Measurements from ENCODE around the gene HCN4. TPM values are rescaled to one million over a fixed set of nuclear protein-coding genes. Genes with fewer than 3 reads are reported as not detected.

HCN4 gene
- total and polyA plus RNA-seq, 2 of the 8 experiments (the other 6 are each of a cell fraction or from before 2014, with no cell fraction given), result 3.7 to 8.5 TPM

DNA sequence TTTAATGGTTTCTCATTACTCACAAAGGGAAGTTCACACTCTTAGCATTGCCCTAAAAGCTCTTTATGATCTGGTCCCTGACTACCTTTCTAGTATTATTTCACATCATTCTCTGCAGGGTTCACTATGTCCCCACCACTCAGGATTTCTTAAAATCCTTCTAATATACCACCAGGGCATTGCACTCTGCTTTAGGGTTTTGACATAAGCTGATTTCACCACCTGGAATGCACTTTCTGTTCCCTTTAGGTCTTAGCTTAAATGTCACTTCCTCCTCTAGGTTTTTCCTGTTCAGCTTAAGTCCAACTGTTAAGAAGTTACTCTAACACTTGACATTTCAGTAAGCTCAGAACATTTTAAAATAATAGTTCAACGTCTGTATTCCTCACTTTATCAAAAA lies 81.7 kb downstream of the HCN4 start:
- no peak overlapping the region for H3K27ac ChIP-seq (ENCODE audit: low read depth, low read length)
- no peak overlapping the region for H2BK5ac ChIP-seq (ENCODE audit: low read depth, low read length)
- no peak overlapping the region for H4K5ac ChIP-seq (ENCODE audit: insufficient read length, low read depth, low read length)
- POLR2A ChIA-PET (ENCODE audit: partially characterized antibody), result no interaction called here
- H3K79me1 ChIP-seq (ENCODE audit: low read depth, low read length), result no peaks in the 10 kb centered on the region
- H2BK12ac ChIP-seq (ENCODE audit: low read depth, low read length), result no peak overlapping the region
- H4K8ac ChIP-seq (ENCODE audit: extremely low read depth, insufficient read depth, low read length), result no peak overlapping the region
- TF ChIP-seq SP2 (IDR thresholded peaks at IDR 0.05; ENCODE audit: low read length) (no peak), SP1 (IDR thresholded peaks at IDR 0.05; ENCODE audit: low read depth, low read length) (no peak), RNF2 (IDR thresholded peaks at IDR 0.05; ENCODE audit: borderline replicate concordance, low read depth, low read length, missing control alignments, poor library complexity, severe bottlenecking) (no peak), POU5F1 (IDR thresholded peaks at IDR 0.05; ENCODE audit: low read depth, low read length) (no peak), RAD21 (IDR thresholded peaks at IDR 0.05 in 1 of 2, conservative IDR thresholded peaks at IDR 0.05 in 1 of 2; ENCODE audit: low read depth in 2 of 2, low read length in 2 of 2) (no peak), ASH2L (IDR thresholded peaks at IDR 0.05; ENCODE audit: low read length) (no peak), SUZ12 (IDR thresholded peaks at IDR 0.05; ENCODE audit: low read length) (no peak), SIN3A (conservative IDR thresholded peaks at IDR 0.05 in 1 of 2, IDR thresholded peaks at IDR 0.05 in 1 of 2; ENCODE audit: low read depth in 1 of 2, low read length in 2 of 2) (no peak), EGR1 (IDR thresholded peaks at IDR 0.05; ENCODE audit: borderline replicate concordance, low read depth, low read length) (no peak), TBP (IDR thresholded peaks at IDR 0.05; ENCODE audit: low read depth, low read length) (no peak), CBX8 (IDR thresholded peaks at IDR 0.05; ENCODE audit: borderline replicate concordance, low read depth, low read length) (no peak), TAF1 (IDR thresholded peaks at IDR 0.05; ENCODE audit: low read depth, low read length) (no peak)
- TF ChIP-seq, protein P1, sequence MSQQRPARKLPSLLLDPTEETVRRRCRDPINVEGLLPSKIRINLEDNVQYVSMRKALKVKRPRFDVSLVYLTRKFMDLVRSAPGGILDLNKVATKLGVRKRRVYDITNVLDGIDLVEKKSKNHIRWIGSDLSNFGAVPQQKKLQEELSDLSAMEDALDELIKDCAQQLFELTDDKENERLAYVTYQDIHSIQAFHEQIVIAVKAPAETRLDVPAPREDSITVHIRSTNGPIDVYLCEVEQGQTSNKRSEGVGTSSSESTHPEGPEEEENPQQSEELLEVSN (IDR thresholded peaks at IDR 0.05), result no peak
- CTCF ChIA-PET (ENCODE audit: partially characterized antibody), result interaction anchor here (0.8 to 1.0 kb wide), 2 partner anchors 11 to 43 kb away, joined by 3 to 4 read pairs; no protein-coding TSS in a partner anchor
- peaks cover 0 to 2% of the 10 kb centered on the region in 2 experiments for H4K20me1 ChIP-seq (replicated peaks in 1 of 2; ENCODE audit: control insufficient read depth in 1 of 2, insufficient read depth in 2 of 2, low read length in 2 of 2)
- DNase-seq (ENCODE audit: low read depth in 1 of 2, low spot score in 2 of 2), result no peak
- H3K79me2 ChIP-seq (ENCODE audit: control insufficient read depth in 1 of 2, insufficient read depth in 2 of 2, low read length in 2 of 2), result no peaks in the 10 kb centered on the region
- no peak overlapping the region for H3K4ac ChIP-seq (replicated peaks; ENCODE audit: insufficient read length, low read depth, low read length)
- WGBS, 2 experiments (ENCODE audit: extremely low coverage in 1 of 2, insufficient coverage in 1 of 2, insufficient read length in 1 of 2, insufficient replicate concordance in 2 of 2, low coverage in 1 of 2, low lambda C conversion rate in 2 of 2, missing lambda C conversion rate in 1 of 2), result 76% methylated on average over 1 of the region's 1 CpG; no CpG with 5 or more reads in 1 of the 2 experiments
- H3K27me3 ChIP-seq (replicated peaks in 1 of 4; ENCODE audit: control insufficient read depth in 3 of 4, extremely low read depth in 1 of 4, insufficient read depth in 3 of 4, low read length in 3 of 4), result no peaks in the 10 kb centered on the region
- no peak overlapping the region for H2BK15ac ChIP-seq (ENCODE audit: low read length)
- H2BK120ac ChIP-seq (replicated peaks; ENCODE audit: low read depth, low read length), result no peak overlapping the region
- no peak for FAIRE-seq
- no peak overlapping the region for H2AK5ac ChIP-seq (ENCODE audit: low read depth, low read length)
- H3K4me2 ChIP-seq (ENCODE audit: insufficient read depth in 1 of 2, low read depth in 2 of 2, low read length in 2 of 2), result no peak overlapping the region
- no peak overlapping the region for H3K14ac ChIP-seq (ENCODE audit: insufficient read length)
- H3K23me2 ChIP-seq (ENCODE audit: low read depth, low read length), result no peaks in the 10 kb centered on the region
- H3K56ac ChIP-seq (replicated peaks; ENCODE audit: insufficient read length, low read depth, low read length), result no peak overlapping the region
- H3K18ac ChIP-seq (ENCODE audit: extremely low read depth, low read length), result no peak overlapping the region
- no peak overlapping the region for H3K4me3 ChIP-seq (ENCODE audit: extremely low read depth in 1 of 4, insufficient read depth in 2 of 4, low read depth in 3 of 4, low read length in 4 of 4)
- H2BK20ac ChIP-seq (ENCODE audit: low read length), result no peak overlapping the region
- H4K91ac ChIP-seq (replicated peaks; ENCODE audit: insufficient read length, low read length), result no peak overlapping the region
- no peaks in the 10 kb centered on the region for H3K9me3 ChIP-seq (ENCODE audit: insufficient read depth in 2 of 2, low read depth in 1 of 2, low read length in 1 of 2)
- H3K36me3 ChIP-seq (ENCODE audit: control insufficient read depth in 2 of 4, insufficient read depth in 4 of 4, low read length in 3 of 4), result peaks cover 16 to 40% (median 30%) of the 10 kb centered on the region in 4 experiments
- H3K23ac ChIP-seq (ENCODE audit: insufficient read length), result no peak overlapping the region
- H3K4me1 ChIP-seq (replicated peaks in 1 of 4; ENCODE audit: control insufficient read depth in 3 of 4, insufficient read depth in 4 of 4, low read length in 3 of 4), result no peaks in the 10 kb centered on the region
- H3K9ac ChIP-seq (replicated peaks in 1 of 4; ENCODE audit: extremely low read depth in 1 of 4, low read depth in 3 of 4, low read length in 3 of 4), result no peak overlapping the region
- H2AFZ ChIP-seq (ENCODE audit: low read length), result no peak overlapping the region
